Panc1 (cell line): ENCODE measurements around the gene RILP.

Experiments used
- POLR2AphosphoS5 ChIP-seq: IDR thresholded peaks from 2 replicates; pipeline ENCODE4 v1.6.1; 2012; ENCODE audit warnings: mild to moderate bottlenecking, low read depth, low read length, moderate library complexity
- SIN3A ChIP-seq: IDR thresholded peaks from 2 replicates; pipeline ENCODE4 v1.6.1; 2012; ENCODE audit warnings: low read depth, mild to moderate bottlenecking, low read length, moderate library complexity, borderline replicate concordance; ENCODE audit not compliant: insufficient read depth
- TF ChIP-seq, protein P1 (sequence below): fragments of 450-650 bp; IDR thresholded peaks from 2 replicates; pipeline ENCODE4 v1.5.1; 2017; ENCODE audit warnings: mild to moderate bottlenecking

DNA sequence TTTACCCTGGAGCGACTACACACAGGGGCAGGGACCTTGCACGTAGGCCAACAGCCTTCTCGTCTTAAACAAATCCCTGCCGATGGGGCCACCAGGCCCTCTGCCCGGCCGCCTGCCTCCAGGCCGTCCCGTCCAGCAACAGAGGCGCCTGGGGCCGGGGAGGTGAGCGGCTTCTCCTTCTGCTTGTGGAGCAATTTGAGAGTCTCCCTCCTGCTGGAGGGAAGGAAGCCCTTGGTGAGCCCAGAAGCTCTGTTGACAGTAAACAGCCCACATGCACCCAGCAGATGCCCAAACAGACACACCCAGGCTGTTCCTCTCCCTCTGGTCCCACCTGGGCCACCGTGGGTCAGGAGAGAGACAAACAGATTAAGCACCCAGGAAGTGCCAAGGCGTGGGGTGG, 29.2 kb downstream of the RILP start:
- TF ChIP-seq, protein P1, sequence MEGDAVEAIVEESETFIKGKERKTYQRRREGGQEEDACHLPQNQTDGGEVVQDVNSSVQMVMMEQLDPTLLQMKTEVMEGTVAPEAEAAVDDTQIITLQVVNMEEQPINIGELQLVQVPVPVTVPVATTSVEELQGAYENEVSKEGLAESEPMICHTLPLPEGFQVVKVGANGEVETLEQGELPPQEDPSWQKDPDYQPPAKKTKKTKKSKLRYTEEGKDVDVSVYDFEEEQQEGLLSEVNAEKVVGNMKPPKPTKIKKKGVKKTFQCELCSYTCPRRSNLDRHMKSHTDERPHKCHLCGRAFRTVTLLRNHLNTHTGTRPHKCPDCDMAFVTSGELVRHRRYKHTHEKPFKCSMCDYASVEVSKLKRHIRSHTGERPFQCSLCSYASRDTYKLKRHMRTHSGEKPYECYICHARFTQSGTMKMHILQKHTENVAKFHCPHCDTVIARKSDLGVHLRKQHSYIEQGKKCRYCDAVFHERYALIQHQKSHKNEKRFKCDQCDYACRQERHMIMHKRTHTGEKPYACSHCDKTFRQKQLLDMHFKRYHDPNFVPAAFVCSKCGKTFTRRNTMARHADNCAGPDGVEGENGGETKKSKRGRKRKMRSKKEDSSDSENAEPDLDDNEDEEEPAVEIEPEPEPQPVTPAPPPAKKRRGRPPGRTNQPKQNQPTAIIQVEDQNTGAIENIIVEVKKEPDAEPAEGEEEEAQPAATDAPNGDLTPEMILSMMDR, result no peak
- TF ChIP-seq POLR2AphosphoS5 (no peak), SIN3A (no peak)
